NCI-H345 treated with DMSO at 0.1 percent for 48 hours (cell line): ENCODE data around the gene PQBP1.

Source experiments
- DNase-seq: peaks from one replicate; lab custom pipeline; 2025; ENCODE audit not compliant: unreplicated experiment; lab: John Stamatoyannopoulos, UW

The PQBP1 gene

GRCh38 chrX:48920718-48921104 lies 23.0 kb downstream of the PQBP1 start:
- no peak for DNase-seq

- DNase-seq = no peak
Measured at GRCh38 chrX:48923771-48924170, 26.0 kb downstream of the PQBP1 start.

GRCh38 chrX:48924270-48924669 lies 26.5 kb downstream of the PQBP1 start:
- DNase-seq = no peak

GRCh38 chrX:48927123-48927522 lies 29.4 kb downstream of the PQBP1 start:
- no peak for DNase-seq

- DNase-seq = no peak
Measured at GRCh38 chrX:48927736-48928382, 30.1 kb downstream of the PQBP1 start.

- DNase-seq = no peak
Measured at GRCh38 chrX:48933757-48934156, 36.0 kb downstream of the PQBP1 start.

- no peak for DNase-seq
Measured at GRCh38 chrX:48934581-48935300, 37.0 kb downstream of the PQBP1 start.

GRCh38 chrX:48935301-48935670 lies 37.6 kb downstream of the PQBP1 start:
- no peak for DNase-seq

- DNase-seq = no peak
Measured at GRCh38 chrX:48936429-48937053, 38.8 kb downstream of the PQBP1 start.

GRCh38 chrX:48937054-48937907 lies 39.6 kb downstream of the PQBP1 start:
- DNase-seq = no peak

- DNase-seq = no peak
Measured at GRCh38 chrX:48938721-48939425, 41.1 kb downstream of the PQBP1 start.

GRCh38 chrX:48939524-48940228 lies 41.9 kb downstream of the PQBP1 start:
- DNase-seq = no peak

- DNase-seq = no peak
Measured at GRCh38 chrX:48940404-48940955, 42.8 kb downstream of the PQBP1 start.

GRCh38 chrX:48942895-48943294 lies 45.2 kb downstream of the PQBP1 start:
- no peak for DNase-seq

GRCh38 chrX:48945517-48946348 lies 48.0 kb downstream of the PQBP1 start:
- DNase-seq = no peak

- no peak for DNase-seq
Measured at GRCh38 chrX:48948589-48948988, 50.9 kb downstream of the PQBP1 start.
